Measurements from ENCODE around the gene GZMH. TPM values are rescaled to one million over a fixed set of nuclear protein-coding genes. Genes with fewer than 3 reads are reported as not detected.

GZMH gene
- total and polyA plus RNA-seq, 2 donors (not counting 1 experiment from before 2014, with no cell fraction given), result 0.75 TPM; not detected in 1

GRCh38 chr14:24597403-24597802, 12.1 kb downstream of the GZMH start:
- intact Hi-C loops (cut with micrococcal nuclease), result no loop called here
- H3K27me3 Mint-ChIP-seq, result peaks cover 29% of the 10 kb centered on the region
- H3K9ac ChIP-seq (ENCODE audit: low read length), result no peak overlapping the region

More at GRCh38 chr14:24597403-24597802, 12.1 kb downstream of the GZMH start:
- ChIA-PET CTCF (no interaction called here), POLR2A (no interaction called here)
- Histone ChIP-seq H3K36me3 (replicated peaks in 1 of 2; ENCODE audit: control extremely low read depth in 1 of 2, control insufficient read depth in 1 of 2, extremely low read depth in 1 of 2, insufficient read depth in 2 of 2, low read length in 1 of 2) (no peaks in the 10 kb centered on the region), H3K27me3 (replicated peaks in 1 of 4; ENCODE audit: control extremely low read depth in 1 of 4, control insufficient read depth in 3 of 4, insufficient read depth in 4 of 4, low read length in 3 of 4) (peaks cover 0 to 9% (median 1%) of the 10 kb centered on the region in 4 experiments), H3K9me3 (ENCODE audit: control extremely low read depth in 1 of 3, control insufficient read depth in 2 of 3, insufficient read depth in 1 of 3, low read length in 2 of 3) (peaks cover 1 to 20% (median 16%) of the 10 kb centered on the region in 3 donors), H3K27ac (ENCODE audit: low read length in 2 of 2) (no peak overlapping the region), H3K4me1 (ENCODE audit: control insufficient read depth in 2 of 2, insufficient read depth in 2 of 2, low read length in 2 of 2) (no peaks in the 10 kb centered on the region), H4K20me1 (ENCODE audit: control insufficient read depth, insufficient read depth, low read length, poor library complexity, severe bottlenecking) (no peaks in the 10 kb centered on the region), H2AFZ (ENCODE audit: insufficient read depth, low read depth, low read length, poor library complexity, severe bottlenecking) (no peak overlapping the region), H3K4me2 (replicated peaks; ENCODE audit: low read depth, low read length, poor library complexity, severe bottlenecking) (no peak overlapping the region), H3K79me2 (ENCODE audit: control insufficient read depth, insufficient read depth, low read length) (no peaks in the 10 kb centered on the region), H3K4me3 (ENCODE audit: control extremely low read depth in 1 of 5, extremely low read depth in 1 of 5, insufficient read depth in 1 of 5, low read depth in 2 of 5, low read length in 4 of 5) (no peak overlapping the region)
- no peaks in the 10 kb centered on the region for H3K4me1 Mint-ChIP-seq
- ATAC-seq (ENCODE audit: low read depth), result no peak
- DNase-seq, result no peak
- no peak for TF ChIP-seq CTCF (IDR thresholded peaks at IDR 0.05)
- no peak for TF ChIP-seq EZH2 (IDR thresholded peaks at IDR 0.05; ENCODE audit: borderline replicate concordance, insufficient read depth, low read depth, low read length, poor library complexity, severe bottlenecking)
- H3K27ac Mint-ChIP-seq, result no peak overlapping the region
- no peak overlapping the region for H3K4me3 Mint-ChIP-seq
- peaks cover 14% of the 10 kb centered on the region for H3K9me3 Mint-ChIP-seq (ENCODE audit: insufficient read depth)
